H1 (cell line): ENCODE measurements around the gene FOXC2.

Source experiments
- ATF3 ChIP-seq: IDR thresholded peaks from 2 replicates; pipeline ENCODE4 v1.6.1; 2011; ENCODE audit warnings: low read depth, mild to moderate bottlenecking, low read length; ENCODE audit not compliant: insufficient read depth
- CREB1 ChIP-seq: IDR thresholded peaks from 2 replicates; pipeline ENCODE4 v1.6.1; 2012; ENCODE audit warnings: inconsistent platforms
- CTCF ChIP-seq, 3 experiments: IDR thresholded peaks; 1 replicate in 2 of 3; 2 replicates in 1 of 3; pipeline versions ENCODE4 v1.5.1 to v1.6.1; 2011; ENCODE audit warnings: low read length in 3 of 3, mild to moderate bottlenecking in 3 of 3, inconsistent platforms in 2 of 3, low read depth in 1 of 3, moderate library complexity in 1 of 3; ENCODE audit not compliant: insufficient read depth in 1 of 3; ENCODE audit errors: control extremely low read depth in 1 of 3
- EP300 ChIP-seq, 2 experiments: IDR thresholded peaks; 1 replicate in 1 of 2; 2 replicates in 1 of 2; pipeline ENCODE4 v1.6.1; 2011 to 2012; ENCODE audit warnings: low read depth in 2 of 2, low read length in 2 of 2, mild to moderate bottlenecking in 2 of 2, borderline replicate concordance in 1 of 2, inconsistent platforms in 1 of 2, moderate library complexity in 1 of 2
- GABPA ChIP-seq: IDR thresholded peaks from 2 replicates; pipeline ENCODE4 v1.6.1; 2011; ENCODE audit warnings: mild to moderate bottlenecking, low read length, moderate library complexity, borderline replicate concordance; ENCODE audit not compliant: insufficient read depth
- GTF2F1 ChIP-seq: IDR thresholded peaks from 2 replicates; pipeline ENCODE4 v1.6.1; 2012; ENCODE audit warnings: low read depth, low read length, improper control_type of control experiment, borderline replicate concordance
- RNF2 ChIP-seq: fragments of 200-900, 300-1000 bp; sonication (generic); IDR thresholded peaks from 2 replicates; pipeline ENCODE4 v1.7.1; 2016; ENCODE audit warnings: borderline replicate concordance, low read depth, mild to moderate bottlenecking, antibody characterized with exemption, low read length; ENCODE audit not compliant: poor library complexity, severe bottlenecking; ENCODE audit errors: missing control alignments
- TAF1 ChIP-seq: IDR thresholded peaks from 2 replicates; pipeline ENCODE4 v1.6.1; 2011; ENCODE audit warnings: mild to moderate bottlenecking, low read depth, low read length

GRCh38 chr16:86549076-86549892, 17.3 kb upstream of the FOXC2 start:
- TF ChIP-seq GTF2F1 (no peak), EP300 (IDR thresholded peaks at IDR 0.05; ENCODE audit: borderline replicate concordance in 1 of 2, low read depth in 2 of 2, low read length in 2 of 2) (no peak), RNF2 (no peak), TAF1 (no peak), CTCF (IDR thresholded peaks at IDR 0.05; ENCODE audit: control extremely low read depth in 1 of 3, insufficient read depth in 1 of 3, low read depth in 1 of 3, low read length in 3 of 3) (no peak), ATF3 (no peak), CREB1 (no peak), GABPA (no peak)
